Measurements from ENCODE around the gene PRR12. TPM values are rescaled to one million over a fixed set of nuclear protein-coding genes. Genes with fewer than 3 reads are reported as not detected.

The PRR12 gene
- total RNA-seq, 2 experiments from 2014 or later: 41.7 to 42.2 TPM

GRCh38 chr19:49555600-49556411 is 35.2 kb upstream of the PRR12 start:
- peak overlapping the region; percentile 61 to 62 for H3K27ac ChIP-seq (ENCODE audit: low read depth in 1 of 2, low read length in 2 of 2)
- CTCF ChIA-PET: interaction anchor here (1.4 to 5.2 kb wide), 2 partner anchors 14 to 83 kb away, joined by 3 to 62 read pairs; no protein-coding TSS in a partner anchor

GRCh38 chr19:49556412-49557398 is 34.3 kb upstream of the PRR12 start:
- intact Hi-C loops (cut with DNase I, micrococcal nuclease): no loop called here
- H3K4me1 ChIP-seq (ENCODE audit: insufficient read depth, low read length): peaks cover 96% of the 10 kb centered on the region
- no peak for TF ChIP-seq CTCF (IDR thresholded peaks at IDR 0.05)
- Mint-ChIP-seq H3K27ac (peak overlapping the region; percentile 96), H3K36me3 (ENCODE audit: low read depth) (peaks cover 76% of the 10 kb centered on the region), H3K27me3 (no peaks in the 10 kb centered on the region), H3K9me3 (no peaks in the 10 kb centered on the region), H3K4me3 (peak overlapping the region; percentile 89), H3K4me1 (ENCODE audit: low read depth) (peaks cover 79% of the 10 kb centered on the region)
- peak in 5 of 14 experiments; percentile 35 to 74 (median 56) for DNase-seq
- ChIA-PET POLR2A (interaction anchor here (1.1 to 8.6 kb wide), 6 partner anchors 6 to 83 kb away, joined by 4 to 123 read pairs (median 50); partner anchors contain the start of gene RRAS), CTCF (interaction anchor here (2.5 to 5.2 kb wide), 2 partner anchors 10 to 13 kb away, joined by 12 to 62 read pairs; no protein-coding TSS in a partner anchor)
- peaks cover 0 to 15% of the 10 kb centered on the region in 2 experiments for H3K9me3 ChIP-seq (ENCODE audit: control insufficient read depth in 1 of 2, insufficient read depth in 1 of 2, low read length in 2 of 2)
- peaks cover 0 to 3% of the 10 kb centered on the region in 2 experiments for H3K27me3 ChIP-seq (ENCODE audit: control insufficient read depth in 1 of 2, insufficient read depth in 2 of 2, low read length in 2 of 2)
- H3K4me3 ChIP-seq (ENCODE audit: low read length): peak overlapping the region; percentile 68
- H3K27ac ChIP-seq (ENCODE audit: low read depth in 1 of 2, low read length in 2 of 2): peak overlapping the region; percentile 61 to 62
- ATAC-seq (ENCODE audit: poor library complexity): no peak
- H3K36me3 ChIP-seq (ENCODE audit: insufficient read depth, low read length): peaks cover 50% of the 10 kb centered on the region

More at GRCh38 chr19:49555600-49556411, 35.2 kb upstream of the PRR12 start:
- Mint-ChIP-seq H3K27ac (peak overlapping the region; percentile 96), H3K4me3 (peak overlapping the region; percentile 62), H3K9me3 (no peaks in the 10 kb centered on the region), H3K36me3 (ENCODE audit: low read depth) (peaks cover 72% of the 10 kb centered on the region), H3K4me1 (ENCODE audit: low read depth) (peaks cover 74% of the 10 kb centered on the region), H3K27me3 (no peaks in the 10 kb centered on the region)
- peaks cover 0 to 3% of the 10 kb centered on the region in 2 experiments for H3K27me3 ChIP-seq (ENCODE audit: control insufficient read depth in 1 of 2, insufficient read depth in 2 of 2, low read length in 2 of 2)
- H3K36me3 ChIP-seq (ENCODE audit: insufficient read depth, low read length): peaks cover 50% of the 10 kb centered on the region
- H3K9me3 ChIP-seq (ENCODE audit: control insufficient read depth in 1 of 2, insufficient read depth in 1 of 2, low read length in 2 of 2): peaks cover 0 to 15% of the 10 kb centered on the region in 2 experiments
- peaks cover 96% of the 10 kb centered on the region for H3K4me1 ChIP-seq (ENCODE audit: insufficient read depth, low read length)
- peak overlapping the region; percentile 68 for H3K4me3 ChIP-seq (ENCODE audit: low read length)
- POLR2A ChIA-PET: interaction anchor here (0.6 to 8.6 kb wide), 5 partner anchors 9 to 298 kb away, joined by 3 to 150 read pairs (median 4); no protein-coding TSS in a partner anchor
- DNase-seq: peak; percentile 65 to 94 (median 84)
- peak; percentile 64 for ATAC-seq (ENCODE audit: poor library complexity)
- intact Hi-C loops (cut with DNase I, micrococcal nuclease): no loop called here
- TF ChIP-seq CTCF (IDR thresholded peaks at IDR 0.05): no peak
